GM23338 (cell line): ENCODE results near the gene DACH2. TPM values are rescaled to one million over a fixed set of nuclear protein-coding genes. Genes with fewer than 3 reads are reported as not detected.

Experiments
- ATAC-seq: fragments of 200-7000 bp; cut with Tn5 transposase; 3 replicates; pipeline ENCODE4 v1.9.1; 2020
- DNase-seq: peaks from one replicate; pipeline ENCODE4 v3.0.0-alpha.2; 2015; ENCODE audit warnings: low spot score
- H2AFZ ChIP-seq: fragments of 200-600 bp; sonication (generic); 2 replicates; pipeline ENCODE4 v1.8.0; 2016; ENCODE audit warnings: antibody characterized with exemption, mild to moderate bottlenecking, moderate library complexity
- H3F3A ChIP-seq: fragments of 200-600 bp; sonication (generic); replicated peaks from 2 replicates; pipeline ENCODE4 v1.8.0; 2017; ENCODE audit warnings: antibody characterized with exemption, mixed run types, low read depth
- H3K27ac ChIP-seq: fragments of 200-600 bp; sonication (generic); 2 replicates; pipeline ENCODE4 v1.6.1; 2016; ENCODE audit warnings: low read depth
- H3K27me3 ChIP-seq: fragments of 200-600 bp; sonication (generic); 2 replicates; pipeline ENCODE4 v1.8.0; 2016; ENCODE audit warnings: mild to moderate bottlenecking, mixed run types, moderate library complexity; ENCODE audit not compliant: insufficient read depth
- H3K36me3 ChIP-seq: fragments of 200-600 bp; sonication (generic); 2 replicates; pipeline ENCODE4 v1.8.0; 2016; ENCODE audit warnings: mild to moderate bottlenecking; ENCODE audit not compliant: insufficient read depth
- H3K4me1 ChIP-seq: fragments of 200-600 bp; sonication (generic); 2 replicates; pipeline ENCODE4 v1.8.0; 2016; ENCODE audit warnings: mild to moderate bottlenecking, moderate library complexity; ENCODE audit not compliant: insufficient read depth
- H3K4me2 ChIP-seq: fragments of 200-600 bp; sonication (generic); 2 replicates; pipeline ENCODE4 v1.7.1; 2017; ENCODE audit warnings: mixed run types
- H3K4me3 ChIP-seq: fragments of 200-600 bp; sonication (generic); 2 replicates; pipeline ENCODE4 v1.6.1; 2016; ENCODE audit warnings: mixed run types
- H3K79me2 ChIP-seq: fragments of 200-600 bp; sonication (generic); replicated peaks from 2 replicates; pipeline ENCODE4 v1.8.0; 2017; ENCODE audit warnings: mild to moderate bottlenecking; ENCODE audit not compliant: insufficient read depth
- H3K9me2 ChIP-seq: fragments of 200-600 bp; sonication (generic); 2 replicates; pipeline ENCODE4 v1.8.0; 2017; ENCODE audit not compliant: insufficient read depth
- H4K20me1 ChIP-seq: fragments of 200-600 bp; sonication (generic); replicated peaks from 2 replicates; pipeline ENCODE4 v1.8.0; 2017; ENCODE audit warnings: mild to moderate bottlenecking; ENCODE audit not compliant: insufficient read depth
- H3K27ac Mint-ChIP-seq: 2 replicates; pipeline ENCODE4 v1.8.0; 2020; ENCODE audit warnings: inconsistent platforms, mild to moderate bottlenecking, moderate library complexity, mixed read lengths
- H3K27me3 Mint-ChIP-seq: 3 replicates; pipeline ENCODE4 v1.8.0; 2022; ENCODE audit warnings: low read depth, mild to moderate bottlenecking, moderate library complexity, mixed read lengths, inconsistent platforms; ENCODE audit not compliant: insufficient read depth, poor library complexity
- H3K36me3 Mint-ChIP-seq: 3 replicates; pipeline ENCODE4 v1.8.0; 2021; ENCODE audit warnings: low read depth, mild to moderate bottlenecking, inconsistent platforms, moderate library complexity, mixed read lengths
- H3K4me1 Mint-ChIP-seq: 3 replicates; pipeline ENCODE4 v1.8.0; 2020; ENCODE audit warnings: mild to moderate bottlenecking, inconsistent platforms, mixed read lengths
- H3K4me3 Mint-ChIP-seq: 3 replicates; pipeline ENCODE4 v1.8.0; 2021; ENCODE audit warnings: moderate library complexity, mild to moderate bottlenecking, inconsistent platforms, mixed read lengths
- H3K9me3 Mint-ChIP-seq: 3 replicates; pipeline ENCODE4 v1.8.0; 2020; ENCODE audit warnings: moderate library complexity, mild to moderate bottlenecking, inconsistent platforms, mixed read lengths
- CREB1 ChIP-seq: fragments of 250-450 bp; sonication (Bioruptor Pico); IDR thresholded peaks from 2 replicates; pipeline ENCODE4 v1.5.0; 2020; ENCODE audit warnings: low read depth, mild to moderate bottlenecking, moderate library complexity
- CTCF ChIP-seq, 2 experiments: fragments of 200-600 bp in 1 of 2; sonication (generic) in 1 of 2; conservative IDR thresholded peaks; 2 replicates each; pipeline versions ENCODE4 v1.5.1 to v1.6.1; 2016 to 2017; ENCODE audit warnings: antibody characterized with exemption in 2 of 2, low read depth in 2 of 2, mild to moderate bottlenecking in 2 of 2, moderate library complexity in 1 of 2
- POLR2AphosphoS5 ChIP-seq: IDR thresholded peaks from 2 replicates; pipeline ENCODE4 v1.6.1; 2016; ENCODE audit warnings: antibody characterized with exemption, low read depth
- ZNF114 ChIP-seq: fragments of 250-450 bp; sonication (Bioruptor Pico); IDR thresholded peaks from 2 replicates; pipeline ENCODE4 v1.5.0; 2020; ENCODE audit warnings: mild to moderate bottlenecking, moderate library complexity
- ZNF462 ChIP-seq: fragments of 250-450 bp; sonication (Bioruptor Pico); IDR thresholded peaks from 2 replicates; pipeline ENCODE4 v1.5.0; 2020; ENCODE audit warnings: mild to moderate bottlenecking, moderate library complexity
- polyA plus RNA-seq: library from polyadenylated mRNA; unstranded; fragments of >200 nt; fragmentation: Nextera tagmentation; extraction: Ambion mirVana; gene quantifications from 2 replicates; pipeline ENCODE4 v1.2.1, GENCODE V29; 2016
- total RNA-seq: library from RNA; depleted of rRNA; stranded (reverse); fragments of >200 nt; shearing (Covaris generic); gene quantifications from 2 replicates; pipeline ENCODE4 v1.2.3, GENCODE V29; 2014
- TF ChIP-seq, protein P1 (sequence below): IDR thresholded peaks from 2 replicates; pipeline ENCODE4 v1.6.1; 2016; ENCODE audit warnings: antibody characterized with exemption

DACH2 gene
- total and polyA plus RNA-seq, 2 experiments from 2014 or later: 2.4 to 4.6 TPM

DNA sequence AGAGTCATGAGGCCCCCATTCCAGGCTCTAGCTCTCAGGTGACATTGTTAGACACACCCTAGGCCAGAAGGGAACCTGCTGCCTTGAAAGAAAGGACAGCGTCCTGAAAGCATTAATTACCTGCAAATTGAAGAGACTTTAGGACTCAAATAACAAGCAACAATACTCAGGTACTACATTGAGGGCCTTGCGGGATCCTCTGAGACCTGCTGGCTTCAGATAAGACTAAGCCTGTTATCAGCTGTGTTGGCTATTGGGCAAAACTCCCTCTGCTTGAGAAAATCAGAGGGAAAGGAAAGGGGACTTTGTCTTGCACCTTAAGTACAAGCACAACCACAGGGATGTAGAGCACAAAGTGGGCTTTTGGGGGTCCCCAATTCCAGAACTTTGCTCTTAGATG is 45.9 kb upstream of the DACH2 start (continued):
- TF ChIP-seq ZNF462 (CRISPR knock-in tag): no peak

DNA sequence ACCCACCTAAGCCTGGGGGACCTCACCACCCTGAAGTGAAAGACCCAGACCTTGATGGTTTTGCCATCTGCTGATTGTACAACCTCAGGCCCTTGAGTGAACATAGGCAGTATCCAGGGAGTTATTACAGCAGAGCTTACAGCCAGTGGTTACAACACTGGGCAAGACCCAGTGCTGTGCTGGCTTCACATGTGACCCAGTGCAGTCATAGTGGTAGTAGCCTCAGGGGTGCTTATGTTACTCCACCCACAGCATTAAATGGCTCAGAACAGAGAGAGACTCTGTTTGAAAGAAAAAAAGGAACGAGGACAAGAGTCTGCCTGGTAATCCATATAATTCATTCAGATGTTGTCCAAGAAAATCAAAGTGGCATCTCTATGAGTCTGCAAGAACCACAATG is 45.2 kb upstream of the DACH2 start:
- ATAC-seq: no peak
- H3K79me2 ChIP-seq: no peaks in the 10 kb centered on the region
- TF ChIP-seq POLR2AphosphoS5 (no peak), CREB1 (CRISPR knock-in tag) (no peak), CTCF (conservative IDR thresholded peaks at IDR 0.05; ENCODE audit: low read depth in 2 of 2) (no peak), ZNF114 (CRISPR knock-in tag) (no peak)
- TF ChIP-seq, protein P1, sequence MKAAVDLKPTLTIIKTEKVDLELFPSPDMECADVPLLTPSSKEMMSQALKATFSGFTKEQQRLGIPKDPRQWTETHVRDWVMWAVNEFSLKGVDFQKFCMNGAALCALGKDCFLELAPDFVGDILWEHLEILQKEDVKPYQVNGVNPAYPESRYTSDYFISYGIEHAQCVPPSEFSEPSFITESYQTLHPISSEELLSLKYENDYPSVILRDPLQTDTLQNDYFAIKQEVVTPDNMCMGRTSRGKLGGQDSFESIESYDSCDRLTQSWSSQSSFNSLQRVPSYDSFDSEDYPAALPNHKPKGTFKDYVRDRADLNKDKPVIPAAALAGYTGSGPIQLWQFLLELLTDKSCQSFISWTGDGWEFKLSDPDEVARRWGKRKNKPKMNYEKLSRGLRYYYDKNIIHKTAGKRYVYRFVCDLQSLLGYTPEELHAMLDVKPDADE: no peak
- Mint-ChIP-seq H3K27me3 (no peaks in the 10 kb centered on the region), H3K9me3 (peaks cover 5% of the 10 kb centered on the region; the same call in 1 of the 3 replicates), H3K36me3 (no peaks in the 10 kb centered on the region), H3K27ac (no peak overlapping the region), H3K4me1 (no peaks in the 10 kb centered on the region), H3K4me3 (no peak overlapping the region)
- no peak for DNase-seq
- no peak overlapping the region for H3K4me2 ChIP-seq
- H3F3A ChIP-seq: no peaks in the 10 kb centered on the region
- no peak overlapping the region for H2AFZ ChIP-seq
- no peak overlapping the region for H3K4me3 ChIP-seq
- no peak overlapping the region for H3K27ac ChIP-seq
- H3K27me3 ChIP-seq: no peaks in the 10 kb centered on the region
- no peaks in the 10 kb centered on the region for H3K4me1 ChIP-seq
- no peaks in the 10 kb centered on the region for H3K9me2 ChIP-seq
- H3K36me3 ChIP-seq: no peaks in the 10 kb centered on the region
- H4K20me1 ChIP-seq: no peaks in the 10 kb centered on the region
